Endothelial cell of hepatic sinusoid (primary cell): ENCODE measurements around the gene FHOD3.

Source experiments
- in situ Hi-C: cut with HindIII; loops from 2 replicates; pipeline ENCODE4 v1.10.0; 2017; ENCODE audit warnings: low sequenced_read_pairs

FHOD3 gene

DNA sequence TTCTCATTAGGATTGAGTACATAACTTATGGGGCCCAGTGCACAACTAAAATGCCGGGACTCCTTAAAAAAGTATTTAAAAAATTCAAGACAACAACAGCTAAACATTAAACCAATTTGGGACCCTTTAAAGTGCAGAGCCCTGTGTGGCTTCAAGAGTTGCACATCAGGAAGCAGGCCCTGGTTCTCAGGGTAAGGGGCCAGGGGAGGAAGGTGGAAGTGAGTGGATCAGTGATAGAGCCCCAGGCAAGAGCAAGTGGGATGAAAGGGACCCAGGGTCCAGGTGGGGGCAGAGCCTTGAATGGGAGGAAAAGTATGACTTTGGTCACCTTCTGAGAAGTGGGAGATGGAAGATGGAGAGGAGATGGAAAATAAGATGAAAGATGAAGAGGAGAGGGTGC is 2.3 kb upstream of the FHOD3 start:
- in situ Hi-C loops: loop anchor here (5.0 kb wide), 1 partner anchor 37 kb away; no protein-coding TSS in a partner anchor

DNA sequence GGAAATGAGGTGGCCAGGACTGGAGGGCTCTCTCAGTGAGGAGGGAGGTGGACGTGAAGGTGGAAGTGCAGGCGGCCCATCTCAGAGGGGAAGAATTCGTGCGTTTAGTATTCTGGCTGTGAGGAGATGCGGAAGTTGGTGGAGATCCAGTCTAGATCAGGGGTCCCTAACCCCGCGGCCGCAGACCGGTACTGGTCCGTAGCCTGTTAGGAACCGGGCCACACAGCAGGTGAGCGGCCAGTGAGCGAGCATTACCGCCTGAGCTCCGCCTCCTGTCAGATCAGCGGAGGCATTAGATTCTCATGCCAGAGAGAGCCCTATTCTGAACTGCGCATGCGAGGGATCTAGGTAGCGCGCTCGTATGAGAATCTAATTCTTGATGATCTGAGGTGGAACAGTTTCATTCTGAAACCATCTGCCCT is 1.6 kb upstream of the FHOD3 start:
- in situ Hi-C loops: loop anchor here (5.0 kb wide), 1 partner anchor 36 kb away; no protein-coding TSS in a partner anchor

DNA sequence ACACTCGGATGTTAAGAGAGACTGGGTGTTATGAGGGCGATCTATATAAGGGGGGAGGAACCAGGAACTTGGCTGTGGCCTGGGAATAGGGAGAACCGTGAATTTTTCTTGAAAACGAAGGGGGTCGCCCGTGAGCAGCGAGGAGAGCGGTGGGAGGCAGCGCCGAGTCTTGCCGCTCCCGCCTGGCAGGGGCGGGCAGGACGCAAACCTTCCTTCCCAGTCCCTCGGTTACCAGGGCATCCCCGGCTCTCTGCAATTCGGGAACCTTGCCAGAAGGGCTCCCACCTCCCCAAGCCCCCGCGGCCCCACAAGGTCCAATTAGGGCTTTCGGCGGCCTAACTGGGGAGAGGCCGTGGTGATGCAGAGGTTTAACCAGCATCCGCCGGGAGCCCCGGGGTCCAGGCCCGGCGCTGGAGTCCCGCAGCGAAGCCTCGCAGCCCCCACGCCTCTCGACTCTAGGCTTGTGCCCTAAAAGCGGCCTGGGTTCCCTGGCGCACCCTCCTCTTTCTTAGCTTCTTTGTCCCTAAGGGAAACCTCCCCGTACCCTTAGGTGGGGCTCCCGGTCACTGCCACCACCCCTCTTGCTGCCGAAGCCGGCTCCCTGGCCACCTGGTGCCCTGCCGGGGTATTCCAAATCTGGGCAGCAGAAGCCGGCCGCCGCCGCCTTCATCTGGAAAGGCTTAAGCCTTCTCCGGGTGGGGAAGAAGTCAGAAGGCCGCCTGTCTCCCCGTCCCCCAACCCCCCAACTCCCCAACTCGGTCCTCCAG is 680 bp upstream of the FHOD3 start:
- in situ Hi-C loops: loop anchor here (5.0 kb wide), 1 partner anchor 35 kb away; no protein-coding TSS in a partner anchor

GRCh38 chr18:36298126-36298741 is 721 bp downstream of the FHOD3 start:
- in situ Hi-C loops: loop anchor here (5.0 kb wide), 1 partner anchor 34 kb away; no protein-coding TSS in a partner anchor

DNA sequence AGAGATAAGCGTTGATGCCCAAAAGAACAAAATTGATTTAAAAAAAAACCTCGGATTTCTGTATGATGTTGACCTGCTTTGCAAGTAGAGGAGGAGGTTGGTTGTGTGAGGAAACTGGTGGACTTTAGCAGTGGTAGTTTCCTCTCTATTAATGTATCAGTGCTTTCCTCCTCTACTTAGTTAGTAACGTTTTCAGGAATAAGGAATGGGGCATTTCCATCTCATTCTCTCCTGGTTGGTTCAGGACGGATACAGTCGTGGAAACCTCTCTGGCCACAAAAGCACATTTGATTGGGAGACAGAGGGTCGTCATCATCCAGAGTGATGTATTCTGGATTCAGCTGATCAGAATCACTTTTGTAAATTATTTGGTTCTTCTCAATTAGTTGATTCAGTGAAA is 1.5 kb downstream of the FHOD3 start:
- in situ Hi-C loops: loop anchor here (5.0 kb wide), 1 partner anchor 33 kb away; no protein-coding TSS in a partner anchor

DNA sequence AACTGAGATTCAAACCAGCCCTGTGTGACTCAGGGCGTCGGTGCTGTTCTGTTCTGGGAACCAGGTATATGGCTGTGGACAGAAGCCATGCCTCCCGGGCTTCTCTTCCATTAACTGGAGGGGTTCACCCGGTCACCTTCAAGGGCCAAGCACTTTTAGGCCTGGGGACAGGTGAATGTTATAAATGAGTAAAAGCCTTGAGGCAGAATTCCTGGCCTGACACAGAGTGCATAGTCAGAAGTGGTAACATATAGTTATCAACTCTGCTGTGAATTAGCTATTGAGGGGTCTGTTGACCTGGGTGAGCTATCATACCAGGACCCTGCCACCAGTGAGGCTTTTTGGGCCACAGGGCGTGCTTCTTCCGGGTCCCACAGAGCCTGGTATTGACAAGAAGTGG is 2.7 kb downstream of the FHOD3 start:
- in situ Hi-C loops: loop anchor here (5.0 kb wide), 1 partner anchor 67 kb away; no protein-coding TSS in a partner anchor

DNA sequence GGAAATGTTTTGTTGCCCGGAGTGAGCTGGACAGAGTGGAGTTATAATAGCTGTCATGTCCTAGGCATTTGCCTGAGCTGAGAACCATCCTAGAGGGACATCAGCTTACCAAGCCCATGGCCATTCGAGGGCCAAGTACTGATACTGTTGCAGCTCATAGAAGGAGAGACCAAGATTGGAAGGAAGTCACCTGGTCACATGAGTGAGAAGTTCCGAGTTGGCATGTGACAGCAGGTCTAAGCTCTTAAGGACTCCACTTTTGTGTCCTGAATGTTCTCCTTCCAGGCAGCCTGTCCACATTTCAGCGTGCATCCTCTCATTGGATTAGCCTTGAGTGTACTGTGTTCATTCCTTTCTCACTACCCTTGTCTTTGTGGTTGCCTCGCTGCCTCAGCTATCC is 4.4 kb downstream of the FHOD3 start:
- in situ Hi-C loops: loop anchor here (5.0 kb wide), 1 partner anchor 65 kb away; no protein-coding TSS in a partner anchor

GRCh38 chr18:36302676-36303075 is 5.2 kb downstream of the FHOD3 start:
- in situ Hi-C loops: loop anchor here (5.0 kb wide), 1 partner anchor 65 kb away; no protein-coding TSS in a partner anchor

GRCh38 chr18:36303211-36303844 is 5.8 kb downstream of the FHOD3 start:
- in situ Hi-C loops: loop anchor here (5.0 kb wide), 1 partner anchor 64 kb away; no protein-coding TSS in a partner anchor

DNA sequence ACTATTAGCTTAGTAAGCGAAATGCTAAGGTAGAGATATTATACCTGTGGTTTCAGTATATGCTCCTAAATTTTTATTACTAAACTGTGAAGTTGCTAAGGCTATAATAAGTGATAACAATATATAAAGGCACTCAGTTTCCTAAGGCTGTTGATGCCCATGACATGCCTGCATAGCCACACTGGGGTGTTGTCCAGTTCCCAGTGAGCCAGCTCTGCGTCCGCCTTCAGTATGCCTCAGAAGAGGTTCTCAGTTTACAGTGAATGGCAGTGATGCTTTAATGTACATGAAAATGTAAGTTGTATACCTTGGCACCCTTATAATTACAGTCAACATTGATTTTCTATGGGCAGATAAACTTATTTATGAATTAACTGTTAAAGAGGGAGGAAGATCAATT is 7.2 kb downstream of the FHOD3 start:
- in situ Hi-C loops: loop anchor here (5.0 kb wide), 1 partner anchor 63 kb away; no protein-coding TSS in a partner anchor

DNA sequence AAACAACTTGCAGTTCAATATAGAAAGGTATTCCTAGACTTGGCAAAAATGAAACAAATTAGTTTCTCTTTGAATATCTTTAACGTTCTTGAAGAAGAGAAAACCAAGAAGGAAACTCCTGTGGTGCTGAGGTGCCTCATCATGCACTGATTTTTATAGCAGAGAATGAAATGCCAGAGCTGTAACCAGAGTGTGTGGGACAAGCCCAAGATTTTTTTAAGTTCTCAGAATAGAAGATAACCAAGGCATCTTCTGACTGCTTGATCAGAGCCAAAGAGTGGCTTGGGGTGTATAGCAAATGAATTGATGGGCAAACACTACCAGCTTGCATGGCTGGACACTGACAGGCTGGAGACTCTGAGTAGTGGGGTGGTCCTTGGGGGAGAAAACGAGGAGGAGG is 7.9 kb downstream of the FHOD3 start:
- in situ Hi-C loops: no loop called here

- in situ Hi-C loops: no loop called here
Observed at GRCh38 chr18:36307513-36307912, 10.0 kb downstream of the FHOD3 start.

DNA sequence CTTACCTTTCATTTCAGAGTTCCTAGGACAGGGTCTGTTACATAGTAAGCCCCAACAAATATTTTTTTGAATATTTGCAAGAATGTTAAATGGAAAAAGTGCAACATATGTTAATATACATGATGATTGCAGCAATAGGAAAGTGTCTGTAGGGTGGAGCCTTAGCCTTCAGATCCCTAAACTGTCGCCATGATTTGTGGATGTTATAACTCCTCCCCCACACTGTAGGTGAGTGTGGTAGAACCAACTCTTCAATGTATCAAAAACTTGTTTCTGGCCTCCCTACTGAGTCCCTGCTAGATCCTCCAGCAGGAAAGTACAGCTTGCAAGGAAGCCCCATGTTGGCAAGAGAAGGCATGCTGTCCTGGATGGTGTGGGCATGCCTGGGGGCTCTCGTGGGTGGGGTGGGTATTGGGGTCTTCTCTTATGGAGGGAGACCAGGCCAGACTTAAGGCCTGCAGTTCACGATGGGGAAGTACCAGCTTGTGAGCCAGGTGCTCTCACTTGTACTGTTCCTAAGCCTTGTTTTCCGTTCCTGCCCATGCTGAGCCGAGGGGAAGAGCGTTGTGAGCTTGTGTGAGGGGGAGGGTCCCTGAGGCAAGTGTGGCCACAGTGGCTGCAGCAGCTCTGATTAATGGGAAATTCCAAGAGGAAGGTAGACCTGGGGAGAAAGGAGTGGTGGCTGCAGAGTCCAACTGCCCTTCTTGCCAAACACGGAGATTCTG is 11.4 kb downstream of the FHOD3 start:
- in situ Hi-C loops: no loop called here

- in situ Hi-C loops: no loop called here
Observed at GRCh38 chr18:36309436-36310391, 12.2 kb downstream of the FHOD3 start.

- in situ Hi-C loops: no loop called here
Observed at GRCh38 chr18:36311026-36311570, 13.6 kb downstream of the FHOD3 start.

DNA sequence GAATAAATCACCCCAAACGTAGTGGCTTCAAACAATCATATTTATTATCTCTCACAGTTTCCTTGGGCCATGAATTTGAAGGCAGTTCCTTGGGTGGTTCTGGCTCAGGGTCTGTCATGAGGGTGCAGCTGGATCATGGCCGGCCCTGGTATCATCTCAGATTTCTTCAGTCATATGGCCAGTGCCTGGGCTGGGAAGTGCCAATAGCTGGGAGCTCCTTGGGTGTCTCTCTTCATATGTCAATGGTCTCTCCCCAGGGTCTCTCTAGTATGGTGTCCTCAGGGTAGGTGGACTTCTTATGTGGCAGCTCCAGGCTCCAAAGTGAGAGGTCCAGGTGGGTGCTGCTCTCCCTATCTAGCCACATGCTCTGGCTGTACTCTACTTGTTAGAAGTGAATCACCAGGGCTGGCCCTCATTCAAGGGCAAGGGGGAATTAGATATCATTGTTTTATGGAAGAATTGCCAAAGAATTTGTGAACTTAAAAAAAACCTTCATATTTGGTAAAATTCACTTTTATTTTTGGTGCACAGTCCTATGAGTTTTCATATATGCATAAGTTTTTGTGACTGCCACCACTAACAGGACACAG is 15.4 kb downstream of the FHOD3 start:
- in situ Hi-C loops: no loop called here

DNA sequence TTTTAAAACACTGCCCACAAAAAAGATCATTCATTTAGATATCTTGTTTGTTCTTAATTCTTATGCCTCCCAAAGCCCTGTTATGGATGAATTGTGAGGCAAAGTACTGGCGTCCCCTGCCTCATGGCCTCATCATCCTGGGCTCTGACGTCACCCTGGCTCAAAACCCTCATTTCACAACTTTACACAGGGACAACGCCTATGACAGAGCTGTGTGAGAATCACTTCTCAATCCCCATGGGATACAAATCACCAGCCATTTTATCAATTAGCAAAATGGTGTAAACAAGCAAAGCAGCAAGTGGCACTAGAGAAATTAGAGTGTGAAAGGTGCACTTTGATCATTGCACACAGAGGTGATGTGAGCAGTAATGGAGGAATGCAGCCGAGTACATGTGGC is 16.6 kb downstream of the FHOD3 start:
- in situ Hi-C loops: no loop called here

DNA sequence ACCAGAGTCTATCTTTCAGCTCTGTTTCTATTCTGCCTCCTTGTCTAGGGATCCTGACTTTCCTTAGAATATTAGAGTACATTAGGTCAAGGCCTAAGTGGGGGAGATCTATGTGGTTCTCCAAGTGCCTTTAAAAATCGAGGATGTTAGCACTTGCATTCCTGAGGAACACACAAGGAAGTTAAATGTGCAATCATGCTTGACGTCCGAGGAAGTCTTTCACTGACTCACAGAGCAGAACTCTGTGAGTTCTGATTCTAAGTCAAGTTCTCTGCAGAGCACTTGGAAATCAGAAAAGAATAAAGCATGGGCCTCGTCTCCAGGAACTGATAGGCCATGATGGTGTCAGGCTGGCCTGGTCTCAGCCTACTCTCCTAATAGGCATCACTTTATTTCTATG is 17.2 kb downstream of the FHOD3 start:
- in situ Hi-C loops: no loop called here

- in situ Hi-C loops: no loop called here
Observed at GRCh38 chr18:36315736-36316135, 18.2 kb downstream of the FHOD3 start.
